GM12892 (cell line): ENCODE measurements around the gene POU2F1.
A peak's percentile ranks its signal among the peaks of the same experiment; 100 is the strongest.

Experiments
- DNase-seq: peaks from one replicate; pipeline ENCODE4 v3.0.0; 2011; ENCODE audit not compliant: insufficient read length
- FAIRE-seq: peaks from 2 replicates; lab custom pipeline; 2011; peaks lifted over from hg19 to GRCh38; lab: Jason Lieb, UNC
- POLR2A ChIP-seq: IDR thresholded peaks from 2 replicates; pipeline ENCODE4 v1.6.1; 2011; ENCODE audit warnings: low read depth, low read length, control low read depth
- POLR2AphosphoS5 ChIP-seq: IDR thresholded peaks from 2 replicates; pipeline ENCODE4 v1.6.1; 2011; ENCODE audit warnings: low read depth, low read length, control low read depth
- TAF1 ChIP-seq: IDR thresholded peaks from 2 replicates; pipeline ENCODE4 v1.6.1; 2011; ENCODE audit warnings: low read depth, mild to moderate bottlenecking, control low read depth, low read length, borderline replicate concordance

Gene POU2F1

DNA sequence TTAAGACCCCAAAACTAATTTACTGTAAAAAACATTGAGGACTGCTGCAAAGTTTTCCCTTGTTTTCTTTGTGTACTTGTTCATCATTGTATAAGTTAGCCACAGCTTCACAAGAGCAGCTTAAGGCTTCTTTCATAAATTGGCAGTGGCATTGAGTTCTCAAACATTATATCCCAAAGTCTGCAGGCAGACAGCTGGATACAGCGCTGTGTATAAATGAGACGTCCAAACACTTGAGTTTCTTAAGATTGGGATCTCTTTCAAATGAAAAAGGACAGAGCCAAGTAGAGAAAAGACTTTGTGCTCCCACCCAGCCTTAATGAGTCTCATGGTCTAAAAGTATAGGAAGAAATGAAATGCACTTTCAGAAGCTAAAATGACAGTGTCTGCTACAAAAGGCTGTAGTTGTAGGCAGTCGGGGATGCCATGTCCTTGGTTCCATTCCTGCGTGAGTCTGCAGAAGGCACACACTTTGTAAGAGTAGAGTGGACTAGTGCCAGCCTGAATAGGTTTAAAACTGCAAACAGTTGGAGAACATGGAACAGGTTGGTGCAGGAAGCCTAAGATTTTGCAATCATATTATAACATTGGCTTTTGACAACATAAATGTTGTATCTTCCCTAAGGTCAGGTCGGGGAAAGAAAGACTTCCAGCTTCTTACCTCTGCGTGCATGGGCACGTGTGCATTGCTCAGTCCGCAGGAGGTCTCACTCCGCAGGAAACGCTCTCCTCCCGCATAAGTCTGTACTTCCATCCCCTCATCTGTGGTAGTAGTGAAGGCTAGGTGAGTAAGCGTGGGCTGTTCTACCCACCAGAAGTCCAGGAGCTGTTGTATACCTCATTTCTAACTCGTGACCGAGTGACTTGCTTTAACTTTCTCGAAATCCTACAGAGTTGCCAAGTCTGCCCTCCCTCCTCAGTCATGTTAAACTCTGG is 203.3 kb downstream of the POU2F1 start:
- no peak for TF ChIP-seq POLR2A
- TF ChIP-seq TAF1 = no peak
- no peak for TF ChIP-seq POLR2AphosphoS5
- no peak for FAIRE-seq

DNA sequence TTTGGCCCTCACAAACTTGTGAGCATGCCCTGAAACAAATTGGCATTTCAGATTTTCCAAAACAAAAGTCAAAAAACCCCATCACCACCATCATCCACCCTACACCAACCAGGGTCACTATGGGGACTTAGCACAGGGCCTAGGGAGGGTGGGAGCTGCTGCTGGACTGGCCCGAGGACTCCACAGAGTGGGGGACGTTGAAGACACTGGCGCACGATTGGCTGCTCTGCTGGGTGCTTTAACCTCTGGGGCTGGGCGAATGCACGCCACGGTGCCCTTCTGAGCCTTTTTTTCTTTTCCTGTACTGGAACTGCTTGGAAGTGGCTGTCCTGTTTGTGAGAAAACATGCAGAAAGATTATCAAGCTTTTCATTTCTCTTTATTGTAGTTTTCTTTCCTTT is 204.8 kb downstream of the POU2F1 start:
- no peak for FAIRE-seq
- DNase-seq = no peak
- TF ChIP-seq TAF1 (no peak), POLR2AphosphoS5 (no peak), POLR2A (no peak)

More for the DNA sequence above, 203.3 kb downstream of the POU2F1 start:
- no peak for DNase-seq

DNA sequence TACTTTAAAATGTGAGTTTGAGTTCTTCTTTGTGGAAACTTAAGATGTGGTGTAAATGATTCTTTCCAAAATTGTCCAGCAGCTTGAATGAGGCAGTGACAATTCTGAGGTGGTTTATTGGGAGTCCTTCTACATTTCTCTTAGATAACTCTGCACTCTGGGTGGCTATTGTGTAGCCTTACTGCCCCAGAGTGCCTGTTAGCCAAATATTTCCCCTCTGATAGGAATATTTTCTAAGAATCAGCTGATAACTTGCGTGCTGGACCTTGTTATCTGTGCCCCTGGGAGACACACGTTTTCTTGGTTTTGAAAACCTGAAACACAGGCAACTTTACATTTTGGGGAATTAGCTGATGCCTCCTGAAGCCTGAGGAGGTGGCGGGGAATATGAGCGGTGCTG is 206.0 kb downstream of the POU2F1 start:
- FAIRE-seq (no peak), DNase-seq (no peak)
- TF ChIP-seq TAF1 (no peak), POLR2AphosphoS5 (no peak), POLR2A (no peak)

DNA sequence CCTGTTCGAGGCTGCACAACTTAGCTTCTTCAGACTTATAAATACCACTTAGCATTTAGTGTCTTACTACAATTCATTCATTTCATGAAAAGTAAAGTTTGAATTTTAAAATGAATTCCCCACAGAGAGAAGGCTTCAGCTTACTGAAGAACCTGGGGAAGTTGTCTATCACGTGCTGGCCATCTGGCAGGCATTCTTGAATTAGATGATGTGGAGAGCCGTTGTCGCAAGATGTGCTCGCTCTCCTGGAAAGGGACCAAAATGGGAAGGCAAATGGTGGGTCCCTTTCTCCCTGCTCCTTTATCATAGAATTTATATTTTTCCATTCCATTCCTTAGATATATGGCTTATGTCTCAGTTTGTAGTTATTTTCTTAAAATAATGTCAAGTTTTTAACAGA is 207.2 kb downstream of the POU2F1 start:
- FAIRE-seq (no peak), DNase-seq (no peak)
- TF ChIP-seq POLR2A (no peak), POLR2AphosphoS5 (no peak), TAF1 (no peak)

DNA sequence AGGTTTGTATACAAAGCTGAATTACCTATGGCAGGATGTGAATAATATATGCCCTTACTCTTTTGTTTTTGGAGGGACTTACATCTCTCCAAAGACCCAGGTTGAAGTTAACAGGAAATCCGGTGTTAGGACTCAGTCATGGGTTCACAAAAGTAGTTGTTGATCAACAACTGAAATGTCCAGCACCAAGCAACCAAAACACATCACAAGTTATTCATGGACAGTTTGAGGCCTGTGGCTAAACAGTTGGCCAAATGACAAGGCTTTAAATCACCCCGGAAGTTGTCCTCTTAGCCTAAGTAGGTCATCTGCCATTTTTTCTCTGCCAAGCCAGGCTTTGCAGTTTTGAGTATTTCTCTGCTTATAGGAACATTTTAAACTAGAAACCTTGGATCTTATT is 207.7 kb downstream of the POU2F1 start:
- FAIRE-seq (no peak), DNase-seq (no peak)
- TF ChIP-seq TAF1 = no peak
- no peak for TF ChIP-seq POLR2AphosphoS5
- no peak for TF ChIP-seq POLR2A

DNA sequence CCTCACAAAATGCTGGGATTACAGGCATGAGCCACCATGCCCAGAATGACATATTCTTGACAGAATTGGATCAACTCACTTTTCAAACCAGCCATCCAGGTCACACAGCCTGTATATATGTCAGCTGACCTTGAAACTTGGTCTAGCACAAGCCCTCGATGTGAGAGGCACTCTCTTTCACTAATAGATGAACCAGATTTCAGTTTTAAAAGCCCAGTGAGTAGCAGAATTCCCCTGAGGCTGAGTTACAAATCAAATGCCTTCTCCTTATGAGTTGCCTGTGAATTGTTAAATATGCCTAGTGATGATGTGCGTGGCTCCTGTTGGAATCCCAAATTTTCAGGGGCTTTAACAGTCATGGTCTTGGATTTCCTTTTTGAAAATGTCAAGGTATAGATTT is 208.9 kb downstream of the POU2F1 start:
- no peak for TF ChIP-seq POLR2A
- TF ChIP-seq TAF1 = no peak
- no peak for TF ChIP-seq POLR2AphosphoS5
- DNase-seq (no peak), FAIRE-seq (no peak)

DNA sequence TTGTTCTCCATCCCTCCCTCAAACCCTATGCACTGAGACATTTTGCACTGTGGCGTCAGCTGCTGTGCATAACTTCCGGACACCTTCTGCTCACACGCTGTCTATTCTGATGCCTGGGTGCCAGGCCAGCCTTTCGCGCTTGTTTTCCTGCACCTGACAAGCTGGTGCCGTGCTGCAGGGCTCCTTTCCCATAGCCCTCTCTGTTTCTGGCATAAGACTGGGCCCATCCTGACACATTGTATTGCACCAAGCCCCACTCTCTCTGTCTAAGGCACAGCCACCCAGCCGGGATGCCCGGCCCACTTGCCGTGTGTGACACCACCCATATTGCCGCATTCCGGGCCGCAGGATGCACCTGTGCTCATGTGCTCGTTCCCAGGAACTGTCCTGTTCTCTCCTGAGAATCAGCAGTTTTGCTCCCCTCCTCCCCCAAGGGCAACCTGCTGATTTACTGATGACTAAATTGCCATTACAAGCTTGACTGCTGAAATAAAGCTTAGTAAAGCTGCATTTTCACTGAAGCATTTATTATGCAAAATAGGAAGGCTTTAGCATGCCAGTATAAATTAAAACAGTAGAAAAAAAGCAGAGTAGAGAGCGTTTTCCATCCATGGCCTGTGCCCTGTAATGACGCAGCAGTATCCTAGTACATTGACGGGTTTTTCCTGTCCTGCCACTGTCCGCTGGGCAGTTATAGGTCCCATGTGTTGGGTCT is 209.6 kb downstream of the POU2F1 start:
- DNase-seq (no peak), FAIRE-seq (peak; percentile 84)
- TF ChIP-seq POLR2A (no peak), TAF1 (no peak), POLR2AphosphoS5 (no peak)

DNA sequence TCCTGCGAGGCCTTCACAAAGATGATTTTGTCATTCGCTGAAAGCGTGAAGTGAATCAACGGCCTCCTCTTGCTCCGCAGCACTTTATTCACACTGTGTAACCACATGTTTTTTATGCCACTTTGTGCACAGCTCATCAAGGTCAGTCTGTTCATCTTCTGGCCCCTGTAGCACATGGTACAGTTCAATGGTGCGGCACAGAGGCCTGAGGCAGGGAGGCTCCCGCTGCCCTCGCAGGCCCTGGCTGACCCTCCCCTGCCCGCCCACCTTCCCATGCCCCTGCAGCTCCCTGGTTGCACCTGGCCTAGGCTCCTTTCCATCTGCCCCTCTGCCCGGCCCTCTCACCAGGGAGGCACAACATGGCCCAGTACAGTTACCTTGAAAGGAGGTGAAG is 210.2 kb downstream of the POU2F1 start:
- FAIRE-seq (no peak), DNase-seq (no peak)
- TF ChIP-seq POLR2A = no peak
- no peak for TF ChIP-seq TAF1
- no peak for TF ChIP-seq POLR2AphosphoS5

DNA sequence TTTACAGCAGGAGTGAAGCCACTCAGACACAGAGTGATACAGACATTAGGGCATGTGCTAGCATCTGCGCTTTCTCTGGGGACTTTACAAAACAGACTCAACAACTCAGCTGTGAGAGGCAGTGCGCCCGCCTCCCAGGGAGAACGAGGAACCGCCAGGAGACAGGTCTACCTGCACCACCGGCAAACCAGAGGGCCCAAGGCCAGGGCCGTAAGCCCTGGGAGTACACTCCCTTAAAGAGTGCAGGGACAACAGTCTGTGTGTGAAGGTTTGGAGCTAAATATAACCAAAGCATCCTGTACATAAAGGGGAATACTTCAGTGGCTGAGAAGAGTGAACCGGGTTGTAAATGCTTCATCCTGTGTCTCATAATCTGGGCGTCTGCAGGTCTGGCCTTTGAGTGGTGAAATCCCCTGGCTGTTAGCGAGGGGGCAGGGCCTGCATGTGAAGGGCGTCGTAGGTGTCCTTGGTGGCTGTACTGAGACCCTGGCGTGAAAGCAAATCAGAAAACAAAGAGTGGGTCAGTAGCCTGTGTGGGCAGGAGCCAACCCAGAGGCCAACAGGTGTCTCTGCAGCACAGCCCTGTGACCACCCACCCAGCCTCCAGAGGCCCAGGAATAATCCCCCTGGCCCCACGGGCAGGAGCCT is 210.7 kb downstream of the POU2F1 start:
- TF ChIP-seq POLR2A (no peak), TAF1 (no peak), POLR2AphosphoS5 (no peak)
- DNase-seq = no peak
- peak; percentile 82 for FAIRE-seq

DNA sequence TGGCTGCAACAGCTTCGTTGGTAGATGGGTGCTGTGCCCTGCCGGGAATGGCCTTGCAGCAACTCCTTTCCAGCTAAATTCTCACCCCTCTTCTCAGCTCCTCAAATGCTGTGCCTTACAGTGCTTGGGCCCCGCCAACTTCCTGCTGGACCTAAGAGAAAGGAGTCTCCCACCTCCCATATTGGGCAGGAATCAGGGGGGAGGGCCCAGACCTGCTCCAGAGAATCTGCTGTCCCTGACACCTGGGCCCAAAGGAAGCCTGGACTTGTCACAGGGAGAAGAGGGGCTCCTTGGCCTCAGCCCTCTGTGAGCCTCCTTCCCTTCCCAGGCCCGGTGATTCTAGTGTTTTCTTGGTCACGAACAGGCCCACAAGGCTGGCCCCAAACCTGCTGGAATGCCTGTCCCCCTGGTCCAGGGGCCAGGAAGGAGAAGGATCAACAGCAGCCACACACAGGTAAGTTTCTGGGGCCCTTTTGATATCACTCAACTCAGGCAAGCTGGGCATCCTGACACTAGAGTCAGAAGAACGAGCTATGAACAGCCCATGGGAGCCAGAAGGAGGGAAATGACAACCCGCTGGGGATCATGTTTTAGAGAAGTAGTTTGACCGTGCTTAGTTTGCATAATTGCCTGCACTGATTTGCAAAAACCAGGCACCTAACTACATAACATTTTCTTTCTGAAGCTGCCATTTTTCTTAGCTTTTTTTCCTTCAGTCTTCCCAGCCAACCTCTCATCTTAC is 211.4 kb downstream of the POU2F1 start:
- no peak for TF ChIP-seq POLR2A
- no peak for TF ChIP-seq POLR2AphosphoS5
- TF ChIP-seq TAF1 = no peak
- no peak for FAIRE-seq
- DNase-seq = no peak
